GM20000 (cell line): Measurements from ENCODE around the gene FOXL2NB.

Source experiments
- DNase-seq: peaks from one replicate; pipeline ENCODE4 v3.0.0; 2012; ENCODE audit warnings: low spot score
- TF ChIP-seq, protein P1 (sequence below): IDR thresholded peaks from 2 replicates; pipeline ENCODE4 v1.5.1; 2012; ENCODE audit warnings: mild to moderate bottlenecking, control low read depth; ENCODE audit errors: extremely low read depth, missing control alignments

The FOXL2NB gene

DNA sequence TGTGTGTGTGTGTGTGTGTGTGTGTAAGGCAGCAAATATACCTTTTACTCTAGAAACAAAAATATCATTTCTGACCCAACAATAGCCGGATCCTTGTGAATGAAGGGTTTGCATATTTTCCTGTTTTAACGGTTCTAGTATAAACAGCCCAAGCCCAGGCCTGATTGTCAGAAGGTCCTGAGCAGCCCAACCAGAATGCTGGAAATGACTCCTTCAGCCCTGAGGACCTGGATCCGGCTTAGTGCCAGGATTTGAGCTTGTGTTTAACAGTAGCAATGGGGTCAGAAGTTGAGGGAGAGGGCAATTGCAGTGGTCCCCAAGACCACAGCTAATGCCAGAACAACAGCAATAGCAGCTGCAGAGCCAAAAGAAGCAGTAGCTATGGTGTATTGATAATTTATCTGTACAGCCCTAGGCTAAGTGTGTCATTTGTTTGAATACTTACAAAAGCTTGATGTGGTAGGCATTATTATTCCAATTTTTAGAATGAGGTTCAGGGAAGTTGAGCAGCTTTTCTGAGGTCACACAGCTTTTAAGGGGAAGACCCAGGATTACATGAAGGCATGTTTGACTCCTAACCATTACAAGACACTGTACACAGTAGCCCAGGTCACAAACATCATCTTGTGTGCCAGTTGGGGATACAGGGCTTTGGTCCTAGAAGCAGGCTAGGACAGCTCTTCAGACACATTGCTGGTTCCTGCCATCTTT lies 12.9 kb upstream of the FOXL2NB start:
- TF ChIP-seq, protein P1, sequence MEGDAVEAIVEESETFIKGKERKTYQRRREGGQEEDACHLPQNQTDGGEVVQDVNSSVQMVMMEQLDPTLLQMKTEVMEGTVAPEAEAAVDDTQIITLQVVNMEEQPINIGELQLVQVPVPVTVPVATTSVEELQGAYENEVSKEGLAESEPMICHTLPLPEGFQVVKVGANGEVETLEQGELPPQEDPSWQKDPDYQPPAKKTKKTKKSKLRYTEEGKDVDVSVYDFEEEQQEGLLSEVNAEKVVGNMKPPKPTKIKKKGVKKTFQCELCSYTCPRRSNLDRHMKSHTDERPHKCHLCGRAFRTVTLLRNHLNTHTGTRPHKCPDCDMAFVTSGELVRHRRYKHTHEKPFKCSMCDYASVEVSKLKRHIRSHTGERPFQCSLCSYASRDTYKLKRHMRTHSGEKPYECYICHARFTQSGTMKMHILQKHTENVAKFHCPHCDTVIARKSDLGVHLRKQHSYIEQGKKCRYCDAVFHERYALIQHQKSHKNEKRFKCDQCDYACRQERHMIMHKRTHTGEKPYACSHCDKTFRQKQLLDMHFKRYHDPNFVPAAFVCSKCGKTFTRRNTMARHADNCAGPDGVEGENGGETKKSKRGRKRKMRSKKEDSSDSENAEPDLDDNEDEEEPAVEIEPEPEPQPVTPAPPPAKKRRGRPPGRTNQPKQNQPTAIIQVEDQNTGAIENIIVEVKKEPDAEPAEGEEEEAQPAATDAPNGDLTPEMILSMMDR: no peak
- DNase-seq: no peak

DNA sequence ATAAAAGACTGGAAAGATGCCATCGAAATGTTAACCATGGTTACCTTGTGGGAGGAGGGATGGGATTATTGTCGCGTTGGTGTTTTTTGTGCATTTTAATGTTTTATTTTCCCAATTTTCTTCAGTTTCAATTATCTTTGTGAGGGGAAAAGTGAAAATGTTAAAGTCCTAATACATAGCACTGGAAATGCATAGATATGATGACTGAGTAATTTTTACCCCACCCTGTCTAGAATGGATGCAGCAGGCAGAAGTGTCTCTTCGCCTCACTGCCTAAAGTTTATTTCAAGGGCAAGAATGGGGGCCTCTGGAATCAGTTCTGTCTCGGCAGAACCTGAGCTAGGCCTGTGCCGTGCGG lies 11.5 kb upstream of the FOXL2NB start:
- DNase-seq: no peak
- TF ChIP-seq, protein P1: no peak

DNA sequence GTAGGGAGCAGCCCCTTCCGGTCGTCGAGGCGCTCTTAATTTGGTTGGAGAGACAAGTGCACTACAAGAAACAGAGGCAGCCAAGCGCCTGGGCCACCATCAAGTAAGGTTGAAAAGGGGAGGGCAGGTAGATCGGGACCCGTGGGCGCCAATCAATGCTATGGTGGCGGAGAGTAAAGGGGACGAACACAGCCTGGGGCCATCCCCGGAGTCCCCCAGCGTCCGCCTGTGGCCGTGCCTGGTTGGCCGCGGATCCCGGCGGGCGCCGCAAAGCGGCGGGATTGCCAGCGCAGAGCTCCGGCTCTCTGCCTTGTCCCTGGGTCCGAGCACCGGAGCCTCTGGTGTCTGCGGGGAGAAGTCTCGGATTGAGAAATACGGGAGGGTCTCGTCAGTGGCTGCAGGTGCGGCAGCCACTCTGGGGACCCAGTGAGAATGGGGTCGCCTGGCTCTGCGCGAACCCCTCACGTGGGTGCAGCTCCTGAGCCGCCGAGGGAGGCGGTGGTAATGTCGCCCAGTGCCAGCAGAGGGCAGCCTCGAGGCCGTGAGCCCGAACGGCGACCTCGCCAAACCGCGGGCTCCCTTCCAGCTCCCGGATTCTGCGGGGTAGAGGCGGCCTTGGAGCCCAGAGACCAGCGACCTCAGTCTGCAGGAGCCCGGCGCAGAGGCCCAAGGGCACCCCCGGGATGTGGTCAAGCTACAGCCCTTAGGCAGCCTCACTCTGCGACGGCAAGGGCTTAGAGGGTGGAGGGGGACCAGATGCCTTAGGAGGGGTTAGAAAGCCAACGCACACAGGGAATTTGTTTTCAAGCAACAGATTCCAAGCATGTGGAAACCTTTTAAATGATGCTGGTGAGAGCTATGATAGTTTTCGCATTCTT lies 10.9 kb upstream of the FOXL2NB start:
- peak; percentile 92 for DNase-seq
- TF ChIP-seq, protein P1: peak; percentile 96

DNA sequence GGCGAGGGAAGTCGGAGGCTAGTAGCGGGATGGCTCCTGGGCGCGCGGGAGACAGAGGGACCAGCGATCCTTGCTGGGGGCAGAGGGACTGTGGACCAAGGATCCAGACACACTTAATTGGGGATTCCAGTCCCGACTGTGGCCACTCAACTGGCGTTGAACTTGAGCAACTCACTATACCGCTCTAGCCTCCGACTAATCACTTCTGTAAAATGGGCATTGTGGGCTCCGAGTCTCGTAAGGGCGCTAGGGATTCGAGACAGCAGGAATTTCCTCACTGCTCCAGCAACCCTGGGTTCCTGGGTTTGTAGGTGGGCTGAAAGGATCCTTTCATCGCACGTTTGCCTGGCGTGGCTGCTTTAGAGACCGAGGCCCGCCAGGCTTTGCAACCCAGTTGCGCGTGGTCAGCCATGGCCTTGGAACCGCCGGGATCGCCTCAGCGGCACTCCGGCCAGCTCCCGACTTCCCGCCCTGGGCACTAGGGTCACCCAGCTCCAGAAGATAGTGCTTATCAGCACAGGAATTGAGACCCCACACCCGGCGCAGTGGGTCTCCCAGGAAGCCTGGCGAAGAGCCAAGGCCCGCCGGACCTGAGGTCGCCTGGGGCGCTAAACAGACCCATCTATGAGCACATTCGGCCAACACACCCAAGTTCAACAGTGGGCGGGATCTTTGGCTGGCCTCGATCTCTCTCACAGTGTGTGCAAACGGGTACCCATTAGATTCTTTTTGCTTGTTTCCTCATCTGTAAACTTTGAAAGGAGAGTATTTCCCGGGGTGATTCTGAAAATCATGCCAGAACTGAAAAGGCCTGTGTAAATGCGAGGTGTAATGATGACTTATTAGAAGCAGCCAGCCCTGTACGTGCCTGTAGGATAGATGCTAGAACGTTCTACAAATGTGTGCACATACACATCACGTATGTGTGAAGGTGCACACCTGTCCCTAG lies 10.0 kb upstream of the FOXL2NB start:
- TF ChIP-seq, protein P1: no peak
- DNase-seq: no peak

DNA sequence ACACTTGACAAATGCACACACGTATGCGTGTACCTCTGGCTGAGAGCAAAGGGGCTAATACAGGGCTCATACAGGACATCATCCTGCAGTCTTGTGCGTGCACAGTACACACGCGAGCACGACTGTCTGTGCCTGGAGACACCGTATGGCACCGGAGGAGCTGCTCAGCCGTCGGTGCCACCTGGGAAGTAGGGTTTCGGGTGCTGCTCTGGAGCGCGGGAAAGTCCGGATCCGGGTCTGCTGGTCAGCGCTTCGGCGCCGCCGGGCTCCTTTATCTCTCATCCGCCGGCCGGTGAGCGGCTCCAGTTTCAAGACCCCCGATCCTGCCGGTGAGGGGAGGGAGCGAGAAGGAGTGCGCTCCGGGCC lies 9.3 kb upstream of the FOXL2NB start:
- TF ChIP-seq, protein P1: no peak
- DNase-seq: no peak

DNA sequence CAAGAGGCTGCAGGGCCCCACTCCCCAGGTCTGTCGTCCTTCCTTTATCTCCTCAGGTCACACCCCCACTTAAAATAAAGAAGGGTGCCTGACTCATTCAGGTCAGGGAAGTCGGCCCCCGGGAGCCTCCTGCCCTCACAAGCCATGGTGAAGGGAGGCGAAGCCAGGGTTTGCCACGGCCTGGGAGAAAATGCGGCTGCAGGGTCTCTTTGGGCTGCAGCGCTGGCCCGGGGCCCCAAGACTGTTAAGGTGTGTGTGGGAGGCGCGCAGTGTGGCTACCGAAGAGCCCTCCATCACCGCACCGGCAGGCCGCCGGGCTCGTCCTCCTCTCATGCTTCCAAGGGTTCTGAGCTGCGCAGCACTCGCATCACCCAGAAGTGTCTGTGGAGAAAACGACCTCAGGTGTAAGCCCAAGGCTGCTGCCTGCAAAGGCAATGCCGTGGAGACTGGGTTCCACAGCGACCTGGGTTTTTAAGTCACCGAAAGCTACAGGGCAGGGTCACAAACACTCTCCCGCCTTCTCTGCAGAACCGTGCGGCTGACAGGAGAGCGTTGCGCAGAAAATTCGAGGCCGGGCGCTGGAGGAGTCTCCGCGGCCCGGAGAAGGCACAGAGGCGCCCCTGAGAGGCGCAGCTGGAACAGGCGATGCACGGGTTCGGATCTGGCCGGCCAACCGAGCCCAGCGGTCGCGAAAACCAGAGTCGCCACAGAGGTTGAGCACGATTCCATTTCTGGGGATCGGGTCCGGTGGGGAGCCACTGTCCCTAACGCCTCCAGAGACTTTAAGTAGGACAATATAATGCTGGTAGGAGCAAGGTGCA lies 8.8 kb upstream of the FOXL2NB start:
- no peak for DNase-seq
- TF ChIP-seq, protein P1: no peak
